DND-41 (cell line): ENCODE results near the gene PEX14.

ENCODE experiments used
- CTCF ChIP-seq: IDR thresholded peaks from 2 replicates; pipeline ENCODE4 v1.5.1; 2012; ENCODE audit warnings: borderline replicate concordance, low read length, moderate library complexity, mild to moderate bottlenecking; ENCODE audit not compliant: poor library complexity, severe bottlenecking; ENCODE audit errors: extremely low read depth
- EZH2 ChIP-seq: IDR thresholded peaks from 3 replicates; pipeline ENCODE4 v1.6.1; 2012; ENCODE audit warnings: borderline replicate concordance, low read depth, mild to moderate bottlenecking, moderate library complexity, low read length, inconsistent platforms; ENCODE audit not compliant: severe bottlenecking

GRCh38 chr1:10646347-10646861 lies 171.7 kb downstream of the PEX14 start:
- TF ChIP-seq CTCF (no peak), EZH2 (no peak)
